IMR-90 (cell line): ENCODE results near the gene ATF6B. TPM values are rescaled to one million over a fixed set of nuclear protein-coding genes. Genes with fewer than 3 reads are reported as not detected.

Experiments used
- ATAC-seq: fragments of 200-7000 bp; cut with Tn5 transposase; 2 replicates; pipeline ENCODE4 v1.9.1; 2020; ENCODE audit warnings: low read depth, mild to moderate bottlenecking, moderate library complexity
- BruUV-seq: library from RNA; stranded (reverse); fragments of 400-500 nt; replicated peaks from 2 replicates; lab custom pipeline; 2021; lab: Mats Ljungman, UMichigan
- CTCF ChIA-PET: fragments of 300-600 bp; formaldehyde crosslinking; extraction: SDS; loops from one replicate; lab custom pipeline; 2021; ENCODE audit warnings: antibody characterized with exemption; lab: Yijun Ruan, JAX
- POLR2A ChIA-PET: fragments of 300-600 bp; sonication (Branson Sonifier 250); formaldehyde crosslinking; loops from one replicate; lab custom pipeline; 2022; ENCODE audit warnings: antibody characterized with exemption; ENCODE audit not compliant: unreplicated experiment; lab: Charles Lee
- DNase-seq: peaks from one replicate; pipeline ENCODE4 v3.0.0; 2013
- H2AFZ ChIP-seq: replicated peaks from 2 replicates; pipeline ENCODE3; 2013; ENCODE audit warnings: low read length, mild to moderate bottlenecking; ENCODE audit not compliant: poor library complexity
- H2AK5ac ChIP-seq: 2 replicates; pipeline ENCODE4 v1.6.1; 2013; ENCODE audit warnings: low read depth, low read length, inconsistent platforms
- H2AK9ac ChIP-seq: replicated peaks from 2 replicates; pipeline ENCODE3; 2013; ENCODE audit warnings: mild to moderate bottlenecking, low read depth, low read length, moderate library complexity; ENCODE audit not compliant: poor library complexity
- H2BK120ac ChIP-seq: 2 replicates; pipeline ENCODE4 v1.6.1; 2013; ENCODE audit warnings: low read depth, low read length, inconsistent platforms
- H2BK15ac ChIP-seq: 3 replicates; pipeline ENCODE4 v1.6.1; 2013; ENCODE audit warnings: low read depth, low read length, inconsistent platforms
- H2BK20ac ChIP-seq: 2 replicates; pipeline ENCODE4 v1.6.1; 2013; ENCODE audit warnings: low read depth, mild to moderate bottlenecking, inconsistent platforms, low read length, moderate library complexity
- H2BK5ac ChIP-seq: 2 replicates; pipeline ENCODE4 v1.6.1; 2013; ENCODE audit warnings: mild to moderate bottlenecking, low read depth, low read length, inconsistent platforms; ENCODE audit not compliant: poor library complexity, severe bottlenecking
- H3K14ac ChIP-seq: replicated peaks from 2 replicates; pipeline ENCODE4 v1.6.1; 2013; ENCODE audit warnings: low read depth, low read length, inconsistent platforms
- H3K18ac ChIP-seq: 2 replicates; pipeline ENCODE4 v1.6.1; 2013; ENCODE audit warnings: low read depth, low read length, control low read depth
- H3K23ac ChIP-seq: 2 replicates; pipeline ENCODE4 v1.6.1; 2013; ENCODE audit warnings: low read depth, low read length, inconsistent platforms
- H3K27ac ChIP-seq: 2 replicates; pipeline ENCODE4 v1.5.1; 2013; ENCODE audit warnings: mild to moderate bottlenecking, control low read depth, low read length; ENCODE audit not compliant: insufficient read depth
- H3K27me3 ChIP-seq: 2 replicates; pipeline ENCODE4 v1.6.1; 2013; ENCODE audit warnings: low read length; ENCODE audit not compliant: control insufficient read depth, insufficient read depth
- H3K36me3 ChIP-seq: 2 replicates; pipeline ENCODE4 v1.6.1; 2013; ENCODE audit warnings: low read length, mixed read lengths; ENCODE audit not compliant: control insufficient read depth, insufficient read depth
- H3K4ac ChIP-seq: 2 replicates; pipeline ENCODE4 v1.6.1; 2013; ENCODE audit warnings: low read depth, low read length, inconsistent platforms
- H3K4me1 ChIP-seq: 2 replicates; pipeline ENCODE4 v1.6.1; 2013; ENCODE audit warnings: low read length, mixed read lengths; ENCODE audit not compliant: control insufficient read depth, insufficient read depth
- H3K4me2 ChIP-seq: 2 replicates; pipeline ENCODE4 v1.6.1; 2013; ENCODE audit warnings: low read depth, mild to moderate bottlenecking, control low read depth, low read length, moderate library complexity
- H3K4me3 ChIP-seq: 2 replicates; pipeline ENCODE4 v1.5.1; 2013; ENCODE audit warnings: low read depth, mild to moderate bottlenecking, control low read depth, low read length, moderate library complexity; ENCODE audit not compliant: insufficient read depth
- H3K56ac ChIP-seq: 2 replicates; pipeline ENCODE4 v1.6.1; 2013; ENCODE audit warnings: low read length, inconsistent platforms; ENCODE audit not compliant: insufficient read depth; ENCODE audit errors: extremely low read depth
- H3K79me1 ChIP-seq, 2 experiments: 2 replicates each; pipeline ENCODE4 v1.6.1; 2013; ENCODE audit warnings: low read length in 2 of 2, inconsistent platforms in 1 of 2, low read depth in 1 of 2
- H3K9ac ChIP-seq: 2 replicates; pipeline ENCODE4 v1.6.1; 2013; ENCODE audit warnings: low read depth, low read length, control low read depth
- H3K9me1 ChIP-seq: 2 replicates; pipeline ENCODE4 v1.6.1; 2013; ENCODE audit warnings: low read length, inconsistent platforms; ENCODE audit not compliant: insufficient read depth
- H3K9me3 ChIP-seq: 2 replicates; pipeline ENCODE4 v1.6.1; 2013; ENCODE audit warnings: low read length; ENCODE audit not compliant: control insufficient read depth, insufficient read depth
- H4K20me1 ChIP-seq: 2 replicates; pipeline ENCODE4 v1.6.1; 2013; ENCODE audit warnings: low read length, inconsistent platforms; ENCODE audit not compliant: insufficient read depth
- H4K5ac ChIP-seq: 2 replicates; pipeline ENCODE4 v1.6.1; 2013; ENCODE audit warnings: mild to moderate bottlenecking, low read depth, low read length, control low read depth
- H4K8ac ChIP-seq, 2 experiments: 2 replicates each; pipeline ENCODE4 v1.6.1; 2013; ENCODE audit warnings: low read depth in 2 of 2, low read length in 2 of 2, control low read depth in 1 of 2, inconsistent platforms in 1 of 2
- H4K91ac ChIP-seq: 2 replicates; pipeline ENCODE4 v1.6.1; 2013; ENCODE audit warnings: low read depth, low read length, inconsistent platforms; ENCODE audit not compliant: insufficient read depth
- BHLHE40 ChIP-seq: fragments of 150-350 bp; IDR thresholded peaks from 2 replicates; pipeline ENCODE4 v1.6.1; 2016; ENCODE audit warnings: mild to moderate bottlenecking, low read depth, low read length
- CEBPB ChIP-seq: IDR thresholded peaks from 2 replicates; pipeline ENCODE4 v1.6.1; 2012; ENCODE audit warnings: low read depth, low read length, improper control_type of control experiment
- CHD1 ChIP-seq: IDR thresholded peaks from 2 replicates; pipeline ENCODE4 v1.6.1; 2012; ENCODE audit warnings: low read depth, low read length, improper control_type of control experiment
- ELK1 ChIP-seq: fragments of 150-350 bp; IDR thresholded peaks from 2 replicates; pipeline ENCODE4 v1.6.1; 2016; ENCODE audit warnings: low read depth, mild to moderate bottlenecking, low read length, moderate library complexity, borderline replicate concordance
- FOS ChIP-seq: fragments of 150-350 bp; IDR thresholded peaks from 2 replicates; pipeline ENCODE4 v1.6.1; 2016; ENCODE audit warnings: low read depth, low read length
- MAZ ChIP-seq: IDR thresholded peaks from 2 replicates; pipeline ENCODE4 v1.6.1; 2012; ENCODE audit warnings: low read depth, mild to moderate bottlenecking, low read length, improper control_type of control experiment, moderate library complexity, borderline replicate concordance
- MXI1 ChIP-seq: IDR thresholded peaks from 2 replicates; pipeline ENCODE4 v1.6.1; 2012; ENCODE audit warnings: low read depth, mild to moderate bottlenecking, low read length, moderate library complexity, borderline replicate concordance
- POLR2A ChIP-seq: IDR thresholded peaks from 2 replicates; pipeline ENCODE4 v1.6.1; 2012; ENCODE audit warnings: mild to moderate bottlenecking, low read depth, low read length
- WGBS, 2 experiments: methylation state at CpG; one replicate each; pipeline versions ENCODE4 v1.1.5 to v1.1.7; 2013; ENCODE audit warnings: missing lambda C conversion rate in 2 of 2; ENCODE audit not compliant: insufficient read length in 1 of 2; ENCODE audit errors: extremely low coverage in 2 of 2; 5-methylcytosine and 5-hydroxymethylcytosine counted together
- dilution Hi-C: fragments of 300-500 bp; cut with HindIII; formaldehyde crosslinking; loops from one replicate; pipeline ENCODE4 v1.14.3; 2018; ENCODE audit warnings: low sequenced_read_pairs; ENCODE audit not compliant: unreplicated experiment
- in situ Hi-C: fragments of 300-500 bp; cut with MboI; formaldehyde crosslinking; loops from 3 replicates; pipeline ENCODE4 v1.14.3; 2019; ENCODE audit warnings: low sequenced_read_pairs, inconsistent platforms, mixed read lengths
- intact Hi-C: fragments of 100-400 bp; cut with micrococcal nuclease; formaldehyde crosslinking; loops from 2 replicates; pipeline ENCODE4 v1.10.0; 2022
- polyA plus RNA-seq, 3 experiments: library from polyadenylated mRNA; depleted of rRNA; stranded (reverse); fragments of >200 nt; gene quantifications; 2 replicates each; pipeline ENCODE4 v1.2.3, GENCODE V29; 2012; ENCODE audit warnings: low replicate concordance in 1 of 3
- total RNA-seq: library from RNA; depleted of rRNA; stranded (reverse); fragments of >200 nt; gene quantifications from 2 replicates; pipeline ENCODE4 v1.2.3, GENCODE V29; 2012

Gene ATF6B
- total and polyA plus RNA-seq, 2 of the 4 experiments (the other 2 are of a cell fraction), result 7.9 to 69.6 TPM

GRCh38 chr6:32151181-32151862 lies 23.3 kb upstream of the ATF6B start:
- H4K5ac ChIP-seq, result no peak overlapping the region
- dilution Hi-C loops (no loop called here), in situ Hi-C loops (no loop called here)

More at GRCh38 chr6:32151181-32151862, 23.3 kb upstream of the ATF6B start:
- H3K9me1 ChIP-seq, result 0 out of 2 replicates have a peak, but pooled peaks cover 4% of the 10 kb centered on the region
- H3K14ac ChIP-seq, result 0 out of 2 replicates have a peak overlapping the region, but pooled peaks have one; percentile 12
- H2AFZ ChIP-seq, result peak overlapping the region; percentile 73
- H2BK15ac ChIP-seq, result no peak overlapping the region
- DNase-seq, result no peak
- H3K18ac ChIP-seq, result no peak overlapping the region
- H2BK5ac ChIP-seq, result no peak overlapping the region
- H3K27ac ChIP-seq, result no peak overlapping the region
- peak overlapping the region; percentile 48 for H2AK9ac ChIP-seq
- H3K79me1 ChIP-seq, result peaks cover 6 to 34% of the 10 kb centered on the region in 2 experiments
- peaks cover 20% of the 10 kb centered on the region for H3K27me3 ChIP-seq
- no peak overlapping the region for H4K91ac ChIP-seq
- H3K36me3 ChIP-seq, result peaks cover 2% of the 10 kb centered on the region; the same call in 1 of the 2 replicates
- H2BK20ac ChIP-seq, result no peak overlapping the region; the same call in 1 of the 2 replicates
- POLR2A ChIA-PET, result no interaction called here
- H3K56ac ChIP-seq, result no peak overlapping the region
- WGBS, 2 experiments, result no CpG with 5 or more reads among the region's 8 CpGs
- peak overlapping the region; percentile 46 for H3K4me3 ChIP-seq
- H3K9me3 ChIP-seq, result peaks cover 2% of the 10 kb centered on the region; the same call in 1 of the 2 replicates
- no peaks in the 10 kb centered on the region for H4K20me1 ChIP-seq
- peak overlapping the region; percentile 85 for H3K4me2 ChIP-seq
- peak overlapping the region; percentile 15 for H3K9ac ChIP-seq
- no peak for ATAC-seq
- no peak overlapping the region for H4K8ac ChIP-seq
- BruUV-seq, result no TSS peak
- no peak overlapping the region for H2BK120ac ChIP-seq
- H3K4ac ChIP-seq, result no peak overlapping the region; the same call in 1 of the 2 replicates
- H2AK5ac ChIP-seq, result 0 out of 2 replicates have a peak overlapping the region, but pooled peaks have one; percentile 25
- TF ChIP-seq POLR2A, result no peak
- no peak for TF ChIP-seq MXI1
- no peak for TF ChIP-seq CHD1
- TF ChIP-seq FOS, result no peak
- no peak for TF ChIP-seq ELK1
- TF ChIP-seq MAZ, result no peak
- TF ChIP-seq CEBPB, result no peak
- TF ChIP-seq BHLHE40, result no peak
- peaks cover 24% of the 10 kb centered on the region for H3K4me1 ChIP-seq
- CTCF ChIA-PET, result no interaction called here
- H3K23ac ChIP-seq, result no peak overlapping the region
- intact Hi-C loops, result loop anchor here (5.0 to 10.0 kb wide), 2 partner anchors 107 to 249 kb away; partner anchors contain the start of gene ZBTB12
